Neural progenitor cell (in vitro differentiated cells): ENCODE results near the gene PRKCE.

Experiments
- CTCF ChIP-seq: fragments of 200-600 bp; sonication (generic); IDR thresholded peaks from 2 replicates; pipeline ENCODE4 v1.5.1; 2017; ENCODE audit warnings: antibody characterized with exemption, mild to moderate bottlenecking
- EZH2 ChIP-seq: fragments of 200-600 bp; sonication (generic); IDR thresholded peaks from 2 replicates; pipeline ENCODE4 v1.6.1; 2017; ENCODE audit warnings: antibody characterized with exemption, mild to moderate bottlenecking, moderate library complexity

DNA sequence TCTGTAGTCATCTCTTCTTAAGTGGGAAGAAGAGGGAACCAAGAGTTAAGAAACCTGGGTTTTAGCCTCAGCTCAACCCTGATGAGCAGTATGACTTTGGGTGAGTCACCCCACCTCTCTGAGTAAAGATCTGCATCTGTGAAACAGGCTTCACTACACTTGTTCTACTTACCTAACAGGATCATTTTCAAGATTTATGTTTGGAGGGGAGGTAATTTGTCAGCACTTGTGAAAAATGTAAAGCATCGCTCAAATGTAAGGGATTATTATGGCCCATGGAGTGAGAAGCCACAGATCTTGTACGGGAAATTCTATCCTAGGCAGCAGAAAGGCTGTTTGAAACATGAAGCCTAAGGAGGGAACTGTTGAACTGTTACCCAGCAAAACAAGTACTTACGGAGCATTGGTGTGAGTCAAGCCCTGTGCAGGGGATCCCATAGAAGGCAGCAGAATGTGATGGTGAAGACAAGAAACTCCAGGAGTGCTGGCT is 160.6 kb downstream of the PRKCE start:
- no peak for TF ChIP-seq CTCF
- TF ChIP-seq EZH2: no peak
